ENCODE measurements around the gene C19orf53. TPM values are rescaled to one million over a fixed set of nuclear protein-coding genes. Genes with fewer than 3 reads are reported as not detected.

C19orf53 gene
- total RNA-seq, 1 donor from 2014 or later: 71.2 TPM

GRCh38 chr19:13823901-13824300 lies 49.6 kb downstream of the C19orf53 start:
- DNase-seq (ENCODE audit: low spot score): no peak
- H3K27ac Mint-ChIP-seq (ENCODE audit: unreplicated experiment): peak overlapping the region; percentile 59
- no peak for TF ChIP-seq CTCF (IDR thresholded peaks at IDR 0.05)
- peaks cover 17% of the 10 kb centered on the region for H3K36me3 Mint-ChIP-seq (ENCODE audit: low read depth)
- no peaks in the 10 kb centered on the region for H3K27me3 Mint-ChIP-seq (ENCODE audit: low read depth)
- H3K4me3 Mint-ChIP-seq (ENCODE audit: unreplicated experiment): no peak overlapping the region
- no peaks in the 10 kb centered on the region for H3K9me3 Mint-ChIP-seq (ENCODE audit: low read depth)
- peaks cover 6% of the 10 kb centered on the region for H3K4me1 Mint-ChIP-seq (ENCODE audit: low read depth)

GRCh38 chr19:13824703-13825102 lies 50.4 kb downstream of the C19orf53 start:
- Mint-ChIP-seq H3K4me1 (ENCODE audit: low read depth) (peaks cover 6% of the 10 kb centered on the region), H3K27me3 (ENCODE audit: low read depth) (no peaks in the 10 kb centered on the region), H3K4me3 (ENCODE audit: unreplicated experiment) (no peak overlapping the region), H3K27ac (ENCODE audit: unreplicated experiment) (no peak overlapping the region), H3K9me3 (ENCODE audit: low read depth) (no peaks in the 10 kb centered on the region), H3K36me3 (ENCODE audit: low read depth) (peaks cover 18% of the 10 kb centered on the region)
- DNase-seq (ENCODE audit: low spot score): no peak
- TF ChIP-seq CTCF (IDR thresholded peaks at IDR 0.05): no peak

GRCh38 chr19:13825489-13826441 lies 51.5 kb downstream of the C19orf53 start:
- Mint-ChIP-seq H3K4me1 (ENCODE audit: low read depth) (peaks cover 6% of the 10 kb centered on the region), H3K27ac (ENCODE audit: unreplicated experiment) (peak overlapping the region; percentile 66), H3K4me3 (ENCODE audit: unreplicated experiment) (no peak overlapping the region), H3K9me3 (ENCODE audit: low read depth) (no peaks in the 10 kb centered on the region), H3K36me3 (ENCODE audit: low read depth) (peaks cover 18% of the 10 kb centered on the region), H3K27me3 (ENCODE audit: low read depth) (no peaks in the 10 kb centered on the region)
- DNase-seq (ENCODE audit: low spot score): no peak
- peak; percentile 38 for TF ChIP-seq CTCF (IDR thresholded peaks at IDR 0.05)

- H3K27ac Mint-ChIP-seq (ENCODE audit: unreplicated experiment): peak overlapping the region; percentile 36
- peaks cover 19% of the 10 kb centered on the region for H3K36me3 Mint-ChIP-seq (ENCODE audit: low read depth)
- H3K4me1 Mint-ChIP-seq (ENCODE audit: low read depth): peaks cover 6% of the 10 kb centered on the region
- H3K4me3 Mint-ChIP-seq (ENCODE audit: unreplicated experiment): no peak overlapping the region
- DNase-seq (ENCODE audit: low spot score): no peak
- no peak for TF ChIP-seq CTCF (IDR thresholded peaks at IDR 0.05)
- no peaks in the 10 kb centered on the region for H3K27me3 Mint-ChIP-seq (ENCODE audit: low read depth)
- H3K9me3 Mint-ChIP-seq (ENCODE audit: low read depth): no peaks in the 10 kb centered on the region
Observed at GRCh38 chr19:13826652-13827235, 52.5 kb downstream of the C19orf53 start.

GRCh38 chr19:13827656-13828055 lies 53.4 kb downstream of the C19orf53 start:
- Mint-ChIP-seq H3K4me3 (ENCODE audit: unreplicated experiment) (no peak overlapping the region), H3K4me1 (ENCODE audit: low read depth) (no peaks in the 10 kb centered on the region), H3K27ac (ENCODE audit: unreplicated experiment) (no peak overlapping the region), H3K27me3 (ENCODE audit: low read depth) (no peaks in the 10 kb centered on the region), H3K36me3 (ENCODE audit: low read depth) (peaks cover 20% of the 10 kb centered on the region), H3K9me3 (ENCODE audit: low read depth) (no peaks in the 10 kb centered on the region)
- no peak for DNase-seq (ENCODE audit: low spot score)
- TF ChIP-seq CTCF (IDR thresholded peaks at IDR 0.05): peak; percentile 20

Other genes starting within 250 kb of the C19orf53 start
- gene MRI1, start 9.9 kb upstream of the C19orf53 start, total RNA-seq: 18.7 to 25.4 TPM (median 20.2 TPM) in 3 replicates
- gene ZSWIM4, start 21.0 kb downstream of the C19orf53 start, total RNA-seq: 6.8 to 10.6 TPM (median 9.5 TPM) in 3 replicates
- 4.4 to 6.7 TPM (median 4.7 TPM) in 3 replicates for gene NANOS3, start 102.7 kb downstream of the C19orf53 start, total RNA-seq
- 2.9 to 3.5 TPM (median 3.0 TPM) in 3 replicates for gene BRME1, start 131.7 kb downstream of the C19orf53 start, total RNA-seq
- gene CC2D1A, start 131.7 kb downstream of the C19orf53 start, total RNA-seq: 33.7 to 42.9 TPM (median 35.2 TPM) in 3 replicates
- 5.7 to 8.9 TPM (median 8.7 TPM) in 3 replicates for gene PODNL1, start 164.0 kb downstream of the C19orf53 start, total RNA-seq
- 20.7 to 21.5 TPM (median 21.0 TPM) in 3 replicates for gene DCAF15, start 178.1 kb downstream of the C19orf53 start, total RNA-seq
- gene RFX1, start 231.9 kb downstream of the C19orf53 start, total RNA-seq: 9.1 to 9.4 TPM (median 9.4 TPM) in 3 replicates

Measured in chondrocyte (in vitro differentiated cells).